Subcutaneous adipose tissue (tissue), 4 donors: ENCODE measurements around the gene HTRA3. TPM values are rescaled to one million over a fixed set of nuclear protein-coding genes. Genes with fewer than 3 reads are reported as not detected.

Source experiments
- CTCF ChIP-seq: fragments of 450-650 bp; IDR thresholded peaks from one replicate; pipeline ENCODE4 v1.5.1; 2016; ENCODE audit warnings: low read depth, mild to moderate bottlenecking, control low read depth, antibody characterized with exemption, moderate library complexity
- total RNA-seq, 4 donors: library from RNA; depleted of rRNA; stranded (reverse); fragments of >200 nt; gene quantifications; one replicate each; pipeline ENCODE4 v1.1.0, GENCODE V29; 2016

HTRA3 gene
- total RNA-seq, 4 donors from 2014 or later, result 40.7 to 65.9 (median 56.9) TPM

- no peak for TF ChIP-seq CTCF
These were observed 3.5 kb upstream of the HTRA3 start for GRCh38 chr4:8266088-8266487.

GRCh38 chr4:8266508-8266907, 3.0 kb upstream of the HTRA3 start:
- TF ChIP-seq CTCF, result no peak

DNA sequence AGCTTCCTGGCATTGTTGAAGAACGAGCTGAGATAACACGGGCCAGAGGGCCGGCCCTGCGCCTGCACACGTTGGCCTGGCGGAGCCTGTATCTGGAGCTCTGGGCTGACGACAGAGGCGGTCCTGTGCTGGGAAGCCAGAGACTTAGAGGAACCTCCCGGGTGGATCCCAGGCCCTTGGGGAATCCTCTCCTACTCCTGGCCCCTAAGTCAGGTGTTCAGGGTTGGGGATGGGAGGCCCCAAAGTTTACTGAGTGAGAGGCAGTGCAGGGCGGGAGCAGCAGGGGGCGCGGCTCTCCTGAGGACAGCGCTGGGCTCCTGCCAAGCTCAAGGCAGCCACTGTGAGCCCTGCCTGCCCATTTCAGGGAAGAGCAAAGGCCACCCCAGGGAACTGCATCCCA, 2.5 kb upstream of the HTRA3 start:
- no peak for TF ChIP-seq CTCF

DNA sequence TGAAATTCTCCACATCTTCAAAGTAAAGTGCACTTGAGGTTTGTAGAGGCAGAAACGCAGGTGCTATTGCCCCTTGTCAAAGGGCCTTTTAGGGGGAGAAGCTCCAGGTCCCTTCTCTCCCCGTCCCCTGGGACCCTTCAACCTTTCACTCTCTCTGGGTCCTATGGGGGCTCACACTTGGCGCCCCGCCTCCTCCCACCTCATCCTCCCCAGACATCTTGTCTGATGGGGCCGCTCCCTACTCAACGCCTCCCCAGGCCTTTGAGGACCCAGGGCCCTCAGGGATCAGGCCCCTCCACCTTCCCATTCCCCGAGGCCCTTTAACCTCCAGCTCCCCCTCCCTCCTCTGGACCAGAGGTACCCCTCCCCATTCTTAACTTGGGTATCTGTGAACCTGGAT, 1.3 kb upstream of the HTRA3 start:
- TF ChIP-seq CTCF, result no peak

DNA sequence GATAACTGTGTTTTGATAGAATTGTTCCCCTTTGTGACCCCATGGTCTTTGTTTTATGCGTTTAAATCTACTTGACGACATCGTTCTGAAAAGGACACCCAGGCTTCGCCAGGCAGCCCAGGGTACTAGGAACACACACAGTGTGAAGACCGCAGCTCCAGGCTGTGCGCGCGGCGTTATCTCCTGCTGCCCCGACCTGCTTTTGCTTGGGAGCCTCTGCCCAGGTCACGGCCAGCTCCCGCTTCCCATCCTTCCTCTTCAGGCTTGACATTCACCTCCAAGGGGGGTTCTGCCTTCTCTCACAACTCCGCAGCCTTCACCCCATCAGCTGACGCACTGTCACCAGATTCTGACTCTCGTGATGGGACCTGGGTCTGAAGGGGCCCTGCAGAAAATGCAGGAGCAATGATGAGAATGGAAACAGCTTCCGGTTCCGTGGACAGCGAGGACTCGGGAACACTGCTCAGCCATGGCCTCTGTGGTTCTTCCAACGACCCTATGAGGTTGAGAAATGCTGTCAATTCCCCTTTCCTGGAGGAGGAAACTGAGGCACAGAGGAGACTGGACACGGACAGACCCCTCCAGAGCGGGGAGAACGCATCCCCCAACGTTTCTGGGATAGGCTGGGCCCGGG, 536 bp upstream of the HTRA3 start:
- no peak for TF ChIP-seq CTCF

DNA sequence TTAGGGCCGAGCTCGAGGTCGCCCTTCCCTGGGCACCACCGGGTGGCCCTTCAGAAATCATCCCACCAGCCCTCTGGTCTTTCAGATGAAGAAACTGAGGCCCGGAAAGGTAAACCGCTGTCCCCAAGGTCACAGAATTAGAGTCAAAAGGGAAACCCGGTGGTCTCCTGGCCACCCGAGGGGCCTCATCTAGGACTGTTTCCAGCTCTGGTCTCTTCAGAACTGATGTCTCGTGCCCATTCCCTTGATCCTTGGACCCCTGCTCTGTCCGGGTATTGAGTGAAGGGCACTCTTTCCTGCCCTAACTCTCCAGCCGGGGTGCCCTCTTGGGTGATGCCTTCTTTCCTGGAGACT, 841 bp downstream of the HTRA3 start:
- no peak for TF ChIP-seq CTCF

DNA sequence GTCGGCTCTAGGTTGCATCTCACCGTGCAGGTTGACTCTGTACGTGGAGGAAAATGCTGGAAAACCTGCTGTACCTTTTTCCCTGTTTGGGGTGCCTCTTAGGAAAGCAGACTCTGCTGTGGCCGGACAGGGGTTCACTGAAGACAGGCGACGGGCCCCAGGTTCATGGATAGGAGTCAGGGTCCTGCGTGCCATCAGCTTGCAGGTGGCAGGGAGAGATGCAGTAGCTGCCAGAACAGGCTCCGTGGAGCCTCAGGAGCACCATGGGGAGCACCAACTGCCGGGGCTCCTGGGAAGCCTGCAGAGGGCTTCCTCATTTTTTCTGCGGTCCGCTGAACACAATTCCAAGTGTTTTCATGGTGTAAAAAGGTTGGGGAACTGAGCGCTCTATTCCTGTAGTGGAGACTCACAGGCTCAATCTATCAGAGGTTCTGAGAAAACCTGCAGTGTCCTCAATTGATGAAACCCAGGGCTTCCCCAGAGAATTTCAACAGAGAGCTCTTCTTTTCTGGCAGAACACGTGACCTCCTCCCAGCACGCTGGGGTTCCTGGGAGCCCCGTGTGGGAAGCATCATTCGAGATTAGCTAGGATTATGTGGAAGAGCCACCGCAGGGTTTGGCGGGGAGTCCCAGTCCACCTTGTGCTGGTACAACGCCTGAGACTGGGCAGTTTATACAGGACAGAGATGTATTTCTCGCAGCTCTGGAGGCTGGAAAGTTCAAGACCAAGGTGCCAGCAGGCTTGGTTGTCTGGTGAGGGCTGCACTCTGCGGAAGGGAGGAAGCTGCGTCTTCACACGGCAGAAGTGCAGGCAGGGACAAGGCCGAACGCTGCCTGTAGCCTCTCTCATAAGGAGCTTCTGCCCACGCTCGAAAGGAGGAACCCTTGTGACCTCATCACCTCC, 1.6 kb downstream of the HTRA3 start:
- no peak for TF ChIP-seq CTCF
